ENCODE measurements around the gene ZBTB46. TPM values are rescaled to one million over a fixed set of nuclear protein-coding genes. Genes with fewer than 3 reads are reported as not detected.

Gene ZBTB46
- total RNA-seq, 1 donor from 2014 or later: 23.7 TPM

- H3K4me1 Mint-ChIP-seq: no peaks in the 10 kb centered on the region
- no peaks in the 10 kb centered on the region for H3K9me3 Mint-ChIP-seq
- H3K27ac Mint-ChIP-seq (ENCODE audit: unreplicated experiment): no peak overlapping the region
- no peak for TF ChIP-seq CTCF (conservative IDR thresholded peaks at IDR 0.05)
- H3K4me3 Mint-ChIP-seq: peak overlapping the region; percentile 80
- DNase-seq (ENCODE audit: low read depth, low spot score): no peak
- H3K36me3 Mint-ChIP-seq (ENCODE audit: low read depth): peaks cover 4% of the 10 kb centered on the region
- peaks cover 4% of the 10 kb centered on the region for H3K27me3 Mint-ChIP-seq (ENCODE audit: low read depth)
Observed at GRCh38 chr20:63743210-63743970, 87.7 kb downstream of the ZBTB46 start.

- H3K9me3 Mint-ChIP-seq: no peaks in the 10 kb centered on the region
- no peak for DNase-seq (ENCODE audit: low read depth, low spot score)
- peaks cover 4% of the 10 kb centered on the region for H3K36me3 Mint-ChIP-seq (ENCODE audit: low read depth)
- H3K4me3 Mint-ChIP-seq: no peak overlapping the region
- peaks cover 4% of the 10 kb centered on the region for H3K27me3 Mint-ChIP-seq (ENCODE audit: low read depth)
- no peak overlapping the region for H3K27ac Mint-ChIP-seq (ENCODE audit: unreplicated experiment)
- no peak for TF ChIP-seq CTCF (conservative IDR thresholded peaks at IDR 0.05)
- H3K4me1 Mint-ChIP-seq: no peaks in the 10 kb centered on the region
Observed at GRCh38 chr20:63742381-63743024, 88.6 kb downstream of the ZBTB46 start.

GRCh38 chr20:63741676-63742380 is 89.2 kb downstream of the ZBTB46 start:
- Mint-ChIP-seq H3K4me3 (peak overlapping the region; percentile 68), H3K27ac (ENCODE audit: unreplicated experiment) (no peak overlapping the region)

GRCh38 chr20:63741354-63741675 is 89.7 kb downstream of the ZBTB46 start:
- DNase-seq (ENCODE audit: low read depth, low spot score): no peak
- Mint-ChIP-seq H3K9me3 (no peaks in the 10 kb centered on the region), H3K27me3 (ENCODE audit: low read depth) (peaks cover 5% of the 10 kb centered on the region), H3K27ac (ENCODE audit: unreplicated experiment) (no peak overlapping the region), H3K36me3 (ENCODE audit: low read depth) (peaks cover 4% of the 10 kb centered on the region), H3K4me3 (peak overlapping the region; percentile 68), H3K4me1 (no peaks in the 10 kb centered on the region)
- TF ChIP-seq CTCF (conservative IDR thresholded peaks at IDR 0.05): no peak

More at GRCh38 chr20:63741676-63742380, 89.2 kb downstream of the ZBTB46 start:
- no peak for DNase-seq (ENCODE audit: low read depth, low spot score)
- H3K36me3 Mint-ChIP-seq (ENCODE audit: low read depth): peaks cover 4% of the 10 kb centered on the region
- H3K4me1 Mint-ChIP-seq: no peaks in the 10 kb centered on the region
- no peak for TF ChIP-seq CTCF (conservative IDR thresholded peaks at IDR 0.05)
- H3K9me3 Mint-ChIP-seq: no peaks in the 10 kb centered on the region
- peaks cover 4% of the 10 kb centered on the region for H3K27me3 Mint-ChIP-seq (ENCODE audit: low read depth)

- TF ChIP-seq CTCF (conservative IDR thresholded peaks at IDR 0.05): peak; percentile 18
- peak overlapping the region; percentile 85 for H3K4me3 Mint-ChIP-seq
- DNase-seq (ENCODE audit: low read depth, low spot score): peak; percentile 45
- H3K27ac Mint-ChIP-seq (ENCODE audit: unreplicated experiment): no peak overlapping the region
- no peaks in the 10 kb centered on the region for H3K9me3 Mint-ChIP-seq
- H3K4me1 Mint-ChIP-seq: no peaks in the 10 kb centered on the region
- peaks cover 7% of the 10 kb centered on the region for H3K36me3 Mint-ChIP-seq (ENCODE audit: low read depth)
- H3K27me3 Mint-ChIP-seq (ENCODE audit: low read depth): peaks cover 9% of the 10 kb centered on the region
Observed at GRCh38 chr20:63740627-63741353, 90.3 kb downstream of the ZBTB46 start.

All from neural crest cell (in vitro differentiated cells).